HG03342 (cell line): Measurements from ENCODE around the gene RRAS2.
"Not testable (repeated sequence)": the region's sequence is repeated elsewhere in the genome, so short reads cannot be mapped to it uniquely, and the experiment has no call there.

Experiments
- ATAC-seq: cut with Tn5 transposase; IDR thresholded peaks from one replicate; pipeline ENCODE4 v1.9.1; 2021; ENCODE audit warnings: mild to moderate bottlenecking, moderate library complexity; ENCODE audit not compliant: unreplicated experiment

Gene RRAS2

DNA sequence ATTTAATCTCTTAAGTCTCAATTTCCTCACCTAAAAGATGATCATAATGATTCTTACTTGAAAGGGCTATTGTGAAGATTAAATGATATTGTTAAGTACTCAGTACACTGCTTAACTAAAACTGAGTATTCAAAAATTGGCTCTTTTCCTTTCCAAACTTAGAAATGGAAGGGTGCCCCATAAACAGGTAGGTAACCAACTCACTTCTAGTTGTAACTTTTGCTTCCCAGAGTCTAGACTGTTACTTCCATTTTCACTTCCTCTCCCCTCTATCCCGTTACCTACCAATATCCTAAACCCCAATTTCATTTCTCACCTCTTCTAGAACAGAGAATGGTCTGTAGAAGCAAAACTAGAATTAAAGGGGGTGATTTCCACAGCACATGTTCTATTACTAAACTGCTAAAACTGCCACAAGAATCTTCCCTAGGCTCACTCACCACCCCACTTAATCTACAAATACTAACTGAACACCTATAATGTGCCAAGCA, 50.0 kb downstream of the RRAS2 start:
- ATAC-seq, result peak; percentile 31

DNA sequence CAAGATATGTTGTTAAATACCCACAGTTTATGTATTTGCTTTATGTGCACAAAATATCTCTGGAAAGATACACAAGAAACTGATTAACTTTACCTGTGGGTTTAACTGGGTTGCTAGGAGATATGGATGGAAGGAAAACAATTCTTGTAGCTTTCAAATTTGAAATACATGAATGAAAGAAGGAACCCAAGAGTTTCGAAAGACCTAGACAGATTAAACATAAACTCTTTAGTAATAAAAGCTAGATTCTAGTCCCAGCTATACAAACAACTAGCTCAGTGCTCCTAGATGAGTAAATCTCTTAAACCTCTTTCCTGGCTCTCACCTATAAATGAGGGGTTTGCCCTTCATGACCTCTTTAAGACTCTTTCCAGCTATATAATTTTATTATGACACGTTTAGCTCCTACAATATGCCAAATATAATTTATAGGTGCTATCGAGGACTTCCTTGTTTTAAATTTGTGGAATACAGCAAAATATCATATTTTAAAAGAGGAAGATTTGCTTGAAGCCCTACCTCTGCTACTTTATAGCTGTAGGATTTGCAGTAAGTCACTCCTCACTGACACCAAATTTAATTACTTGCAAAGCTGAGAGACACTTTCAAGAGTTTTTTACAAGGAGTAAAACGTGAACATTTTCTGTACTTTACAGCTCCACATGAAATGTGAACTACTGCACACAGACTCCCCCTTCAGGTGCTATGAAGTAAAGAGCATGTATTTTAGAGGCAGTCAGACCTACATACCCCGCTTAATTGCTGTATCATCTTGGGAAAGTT, 50.7 kb downstream of the RRAS2 start:
- peak; percentile 52 for ATAC-seq

DNA sequence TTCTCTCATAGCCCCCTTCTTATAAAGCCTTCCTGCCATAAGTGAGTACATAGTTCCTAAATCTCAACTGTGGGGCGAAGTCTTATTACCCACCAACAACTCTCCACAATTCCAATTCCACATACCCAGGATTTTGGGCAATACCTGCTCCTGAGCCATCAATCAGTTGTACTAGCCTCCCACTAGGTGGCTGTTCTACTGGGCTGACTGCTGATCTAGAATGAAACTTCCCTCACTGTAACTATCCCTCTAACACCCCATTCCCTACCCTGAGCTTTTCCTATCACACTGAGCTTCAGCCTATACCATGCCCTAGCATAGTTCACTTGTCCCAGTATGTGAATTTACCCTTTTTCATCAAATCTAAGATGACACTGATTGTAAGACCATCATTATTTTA, 52.5 kb downstream of the RRAS2 start:
- no peak for ATAC-seq

DNA sequence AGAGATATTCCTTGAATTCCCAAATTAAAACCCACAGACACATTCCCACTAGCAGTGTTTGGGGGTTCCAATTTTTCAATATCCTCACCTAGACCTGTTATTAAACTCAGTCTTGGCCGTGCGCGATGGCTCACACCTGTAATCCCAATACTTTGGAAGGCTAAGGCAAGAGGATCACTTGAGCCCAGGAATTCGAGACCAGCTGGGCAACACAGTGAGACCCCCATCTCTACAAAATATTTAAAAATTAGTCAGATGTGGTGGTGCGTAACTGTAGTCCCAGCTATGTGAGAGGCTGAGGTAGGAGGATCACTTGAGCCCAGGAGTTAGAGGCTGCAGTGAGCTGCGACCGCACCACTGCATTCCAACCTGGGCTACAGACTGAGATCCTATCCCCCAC, 53.3 kb downstream of the RRAS2 start:
- ATAC-seq, result no peak

DNA sequence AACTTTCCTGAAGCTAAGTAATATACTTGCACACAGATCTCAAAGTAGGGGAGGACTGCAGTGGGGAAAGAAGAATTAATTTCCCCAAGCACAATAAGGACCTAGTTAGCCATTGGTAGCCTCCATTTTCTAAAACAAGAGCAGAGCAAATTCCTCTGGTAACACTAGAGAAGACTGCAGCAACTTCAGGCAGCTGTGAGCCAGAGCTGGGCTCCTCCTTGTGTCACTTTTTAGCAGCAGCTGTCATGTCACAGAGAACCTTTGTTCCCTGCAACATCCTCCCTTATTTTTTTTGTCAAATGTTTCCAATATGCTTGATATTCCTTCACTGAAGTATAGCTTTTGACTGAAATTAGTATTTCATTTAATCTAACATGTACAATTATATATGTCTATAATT, 54.4 kb downstream of the RRAS2 start:
- ATAC-seq, result no peak

DNA sequence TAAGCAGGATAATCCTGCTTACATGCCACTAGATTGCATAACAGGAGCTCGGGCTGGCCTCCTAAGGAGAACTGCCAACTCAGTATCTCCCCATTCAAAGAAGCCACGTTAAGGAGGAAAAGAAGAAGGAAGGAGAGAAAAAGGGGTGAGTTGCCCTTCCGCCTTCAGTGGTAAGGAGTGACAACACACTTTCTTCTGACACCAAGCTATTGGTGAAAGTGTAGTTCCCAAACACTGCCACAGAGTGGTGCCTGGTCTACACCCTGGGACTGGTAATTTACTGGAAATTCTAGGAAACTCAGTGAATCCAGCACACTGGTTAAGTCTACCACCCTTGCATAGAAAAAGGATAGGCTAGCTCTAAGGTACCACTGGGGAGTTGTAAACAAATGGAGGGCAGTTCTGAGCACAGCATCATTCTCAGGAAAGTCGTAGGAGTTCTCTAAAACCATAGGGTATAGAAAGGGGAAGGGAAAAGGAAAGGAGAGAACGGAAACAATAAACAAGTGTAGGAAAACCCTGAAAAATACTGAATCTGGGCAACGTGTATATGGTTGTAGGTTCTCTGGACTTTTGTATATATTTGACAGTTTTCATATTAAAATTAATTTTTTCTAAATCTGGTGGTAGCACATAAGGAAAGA, 58.2 kb downstream of the RRAS2 start:
- ATAC-seq, result peak; percentile 91

DNA sequence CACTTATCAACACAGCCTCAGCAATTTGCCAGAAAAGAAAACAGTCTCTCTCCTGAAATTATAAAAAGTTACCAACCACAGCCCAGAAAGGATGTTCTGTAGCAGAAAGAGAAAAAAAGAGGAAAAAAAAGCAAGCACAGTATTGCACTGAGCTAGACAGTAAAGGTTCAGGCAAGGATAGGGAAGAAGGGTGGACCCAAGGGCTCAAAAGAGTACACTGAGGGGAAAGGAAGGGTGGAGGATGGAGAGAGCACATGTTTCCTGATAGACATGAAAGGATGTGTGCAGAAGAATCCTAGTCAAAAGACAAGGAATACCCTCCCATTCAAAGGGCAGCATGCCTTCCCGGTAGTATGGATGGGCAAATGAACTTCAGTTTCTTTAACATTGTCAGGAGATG, 59.1 kb downstream of the RRAS2 start:
- no peak for ATAC-seq

DNA sequence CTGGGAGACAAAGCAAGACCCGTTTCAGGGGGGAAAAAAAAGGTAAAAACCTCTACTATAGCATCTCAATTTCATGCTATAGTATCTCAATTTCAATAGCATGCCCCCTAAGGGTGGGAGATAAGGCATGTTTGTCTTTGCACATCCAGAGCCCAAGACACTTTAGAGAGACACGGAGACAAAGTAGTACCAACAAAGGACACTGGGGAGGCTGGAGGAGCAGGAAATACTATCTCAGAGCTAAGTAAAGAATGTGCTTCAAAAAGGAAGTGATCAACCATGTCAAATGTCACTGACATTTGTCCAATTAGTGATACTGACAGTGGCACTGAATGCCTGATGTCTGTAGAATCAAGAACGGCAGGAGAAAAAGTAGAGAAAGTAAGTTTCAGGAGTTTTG, 68.6 kb downstream of the RRAS2 start:
- ATAC-seq, result no peak

DNA sequence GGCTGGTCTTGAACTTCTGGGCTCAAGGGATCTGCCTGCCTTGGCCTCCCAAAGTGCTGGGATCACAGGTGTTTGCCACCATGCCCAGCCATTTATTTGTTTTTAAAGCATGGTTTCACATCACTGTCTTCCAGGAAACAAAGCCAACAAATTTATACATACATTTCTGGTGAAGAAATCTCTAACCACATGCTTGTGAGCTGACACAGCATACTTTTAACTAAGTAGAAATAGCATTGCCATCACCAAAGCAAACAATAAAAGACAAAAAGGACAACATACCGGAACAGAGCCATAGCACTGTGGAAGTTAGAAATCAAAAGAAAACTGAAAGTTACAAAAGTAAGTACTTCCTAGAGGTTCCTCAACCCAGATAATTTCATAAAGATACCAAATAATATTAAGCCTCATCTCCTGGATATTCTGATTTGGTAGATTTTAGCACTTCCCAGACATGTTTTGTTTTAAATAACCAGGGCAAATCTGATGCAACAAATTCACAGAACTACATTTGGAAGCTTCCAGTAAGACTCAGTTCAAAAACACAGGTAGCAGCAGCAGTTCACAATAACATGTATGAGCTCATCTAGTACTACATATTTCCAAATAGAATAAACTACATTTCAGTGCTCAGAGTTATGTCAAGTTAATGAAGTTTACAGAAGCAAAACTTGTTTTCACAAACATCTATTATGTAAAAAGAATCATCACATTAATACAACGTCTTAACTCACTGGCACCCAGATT, 70.6 kb downstream of the RRAS2 start:
- ATAC-seq, result no peak

DNA sequence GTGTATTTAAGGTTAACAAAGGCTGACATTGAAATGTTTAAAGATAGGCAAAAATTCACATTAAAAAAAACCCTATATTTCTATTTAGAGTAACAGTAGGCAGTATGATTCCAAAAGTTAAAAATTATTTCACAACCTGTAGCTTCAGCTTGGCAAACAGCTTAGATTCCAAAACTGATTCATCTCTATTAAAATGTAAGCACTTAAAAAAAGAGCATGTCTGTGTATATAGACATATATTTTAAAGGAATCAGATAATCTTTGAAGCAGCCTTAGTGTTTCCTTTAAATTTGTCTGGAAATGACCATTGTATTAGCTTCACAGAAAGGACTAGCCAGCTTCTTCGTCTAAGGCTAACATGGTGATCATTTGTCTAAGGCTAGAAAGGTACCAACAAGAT, 80.1 kb downstream of the RRAS2 start:
- not testable (repeated sequence) for ATAC-seq

DNA sequence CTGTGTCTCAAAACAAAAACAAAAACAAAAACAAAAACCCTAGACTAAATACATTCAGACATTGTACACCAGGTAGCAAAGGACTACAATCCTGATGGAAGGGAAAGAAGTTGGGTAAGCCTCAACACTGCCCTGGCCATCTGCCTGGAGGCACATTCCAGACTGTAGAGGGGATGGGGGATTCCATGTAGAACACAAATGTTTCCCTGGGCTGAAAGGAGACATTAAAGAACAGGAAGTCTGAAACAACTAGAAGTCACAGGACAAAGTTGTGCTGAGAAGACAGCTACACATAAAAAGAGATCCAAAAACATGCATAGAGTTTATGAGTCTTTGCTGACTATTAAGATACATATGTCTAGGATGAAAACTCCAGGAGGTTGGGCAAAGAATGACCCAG, 83.9 kb downstream of the RRAS2 start:
- no peak for ATAC-seq

DNA sequence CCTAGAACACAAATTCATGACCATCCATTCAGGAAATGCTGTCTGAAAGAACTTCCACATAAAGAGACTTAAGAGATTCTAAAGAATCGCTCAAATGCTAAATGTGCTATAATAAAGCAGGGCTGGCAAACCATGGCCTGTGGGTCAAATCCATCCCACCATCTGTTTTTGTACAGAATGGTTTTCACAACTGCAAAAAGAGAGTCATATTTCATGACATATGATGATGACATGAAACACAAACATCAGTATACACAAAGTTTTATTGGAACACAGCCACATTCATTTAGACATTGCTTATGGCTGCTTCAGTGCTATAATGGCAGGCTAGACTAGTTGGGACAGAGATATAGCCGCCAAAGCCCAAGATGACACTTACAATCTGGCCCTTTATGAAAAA, 85.1 kb downstream of the RRAS2 start:
- no peak for ATAC-seq

DNA sequence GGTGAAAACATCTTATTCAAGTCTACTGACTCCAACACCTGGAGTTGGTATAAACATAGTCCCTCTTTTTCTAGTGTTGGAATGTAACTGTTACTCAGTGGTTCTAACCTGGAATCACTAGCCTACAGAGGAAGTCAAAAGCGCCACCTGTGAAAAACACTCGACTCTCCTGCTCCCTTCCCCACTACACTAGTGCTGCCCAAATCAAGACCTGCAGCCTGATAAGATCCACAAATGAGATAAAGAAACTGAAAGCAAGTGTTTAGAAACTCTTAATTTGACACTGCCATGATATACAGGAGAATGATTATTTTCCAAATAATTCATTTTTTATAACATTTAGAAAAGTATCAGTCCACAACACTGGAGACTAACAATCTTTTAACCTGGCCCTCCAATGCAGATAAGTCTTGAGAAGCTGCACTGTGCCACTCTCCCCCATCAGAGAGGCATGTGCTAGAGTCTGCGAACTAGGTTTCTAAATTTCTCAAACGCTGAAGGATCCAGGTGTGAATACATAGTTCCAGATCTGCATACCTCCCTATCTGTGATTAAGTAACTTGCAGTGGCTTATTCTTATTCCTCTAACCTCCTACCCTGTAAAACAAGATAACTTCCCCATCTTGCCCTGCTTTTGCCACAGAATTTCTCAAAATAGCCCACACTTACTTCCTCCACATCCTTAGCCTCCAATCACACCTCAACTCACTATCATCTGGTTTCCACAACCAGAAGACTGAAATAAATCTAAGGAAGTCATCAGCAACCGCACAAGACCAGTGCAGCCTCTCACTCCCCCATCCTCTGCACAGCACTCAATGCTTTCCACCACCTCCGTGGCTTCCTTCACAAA, 88.1 kb downstream of the RRAS2 start:
- ATAC-seq, result peak; percentile 62

DNA sequence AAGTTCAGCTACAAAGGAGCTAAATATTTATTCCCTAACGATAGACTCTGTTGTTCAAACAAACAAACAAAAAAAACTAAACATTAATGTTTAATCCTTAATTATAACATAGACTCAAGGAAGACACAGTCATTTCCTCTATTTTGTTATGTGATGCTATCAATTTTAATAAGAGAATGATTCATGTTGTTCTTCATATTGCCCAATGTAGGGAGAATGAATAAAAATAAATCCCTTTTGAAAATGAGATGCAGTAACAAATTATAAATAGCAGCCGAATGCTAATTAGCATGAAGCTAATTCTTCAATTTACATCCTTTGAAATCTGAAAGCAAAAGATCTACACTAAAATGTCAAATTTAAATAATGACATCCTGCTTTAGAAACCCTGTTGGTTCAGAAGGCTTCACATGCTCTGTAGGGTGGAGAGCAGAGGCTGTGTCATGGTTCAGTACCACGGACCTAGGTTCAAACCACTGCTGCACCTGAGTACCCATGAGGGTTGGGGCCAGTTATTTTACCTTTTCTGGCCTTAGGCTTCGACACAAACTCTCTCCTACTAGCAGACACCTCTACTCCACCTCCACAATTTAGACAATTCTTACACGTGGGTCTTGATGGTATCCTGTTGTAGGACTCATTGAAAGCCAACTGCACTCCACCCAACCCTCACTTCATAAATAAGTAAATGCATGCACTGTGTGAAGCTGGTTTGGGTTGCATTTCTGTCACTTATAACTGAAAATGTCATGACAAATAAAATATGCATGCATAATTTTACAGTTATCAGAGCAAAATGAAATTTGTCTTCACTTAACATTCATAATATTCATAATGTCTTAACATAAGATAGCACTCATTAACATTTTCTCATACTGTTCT, 89.0 kb downstream of the RRAS2 start:
- no peak for ATAC-seq

DNA sequence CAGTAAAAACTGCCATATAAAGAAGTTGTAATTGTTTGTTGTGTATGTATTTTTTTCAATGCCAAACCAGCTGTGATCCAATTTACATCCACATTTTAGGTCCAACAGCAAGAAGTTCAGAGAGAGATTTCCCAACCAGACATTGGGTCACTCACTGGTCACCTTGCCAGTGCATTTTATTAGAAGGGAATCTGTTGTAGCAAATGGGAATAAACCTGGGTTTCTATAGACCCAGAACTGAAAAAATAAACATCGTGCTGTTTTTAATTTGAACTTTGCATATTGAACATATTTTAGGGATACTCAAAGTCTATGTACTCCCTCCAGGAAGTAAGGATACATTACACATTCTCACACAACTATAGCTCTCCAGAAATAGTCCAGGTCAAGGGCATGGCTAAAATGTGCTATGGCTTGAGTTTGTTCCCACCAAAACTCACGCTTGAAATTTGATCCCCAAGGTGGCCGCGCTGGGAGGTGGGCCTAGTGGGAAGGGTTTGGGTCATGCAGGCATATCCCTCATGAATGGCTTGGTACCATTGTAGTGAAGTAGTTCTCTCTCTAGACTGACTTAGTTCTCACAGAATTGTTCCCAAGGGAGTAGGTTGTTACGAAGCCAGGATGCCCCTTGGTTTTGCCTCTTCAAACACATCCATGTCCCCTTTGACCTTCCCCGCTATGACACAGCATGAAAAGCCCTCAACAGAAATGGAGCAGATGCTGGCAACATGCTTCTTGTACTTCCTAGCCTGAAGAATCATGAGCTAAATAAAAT, 90.9 kb downstream of the RRAS2 start:
- ATAC-seq, result no peak

DNA sequence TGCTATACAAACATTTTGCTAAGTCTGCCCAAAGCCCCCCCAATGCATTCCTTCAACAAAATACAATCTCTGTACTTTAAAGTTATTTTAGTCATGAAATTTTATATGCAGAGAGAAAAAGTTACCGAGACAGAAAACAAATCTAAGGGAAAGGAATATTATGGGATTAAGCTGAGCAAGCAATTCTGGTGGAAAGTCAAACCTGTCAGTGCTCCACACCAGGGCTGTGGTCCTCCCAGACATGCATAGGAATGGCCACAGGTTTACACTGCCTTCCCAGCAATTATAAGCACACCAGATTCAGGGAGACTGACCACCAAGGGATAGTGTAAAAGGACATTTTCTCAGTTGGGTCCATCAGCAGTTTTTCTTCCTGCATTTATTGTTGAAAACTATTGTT, 92.4 kb downstream of the RRAS2 start:
- no peak for ATAC-seq

DNA sequence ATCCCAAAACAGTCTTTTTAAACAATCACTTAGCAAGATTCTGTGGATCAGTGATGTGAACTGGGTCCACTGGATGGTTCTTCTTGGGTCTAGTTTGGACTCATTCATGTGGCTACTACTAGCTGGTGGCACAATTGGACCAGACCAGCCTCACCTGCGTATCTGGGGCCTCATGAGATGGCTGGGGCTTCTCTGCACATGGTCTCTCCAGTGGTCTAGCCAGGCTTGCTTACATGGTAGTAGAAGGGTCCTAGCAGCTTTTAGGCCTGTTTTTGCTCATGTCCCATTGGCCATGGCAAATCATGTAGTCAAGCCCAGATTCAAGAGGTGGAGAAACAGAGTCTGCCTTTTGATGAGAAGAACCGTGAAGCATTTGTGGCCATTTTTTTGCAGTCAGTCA, 94.0 kb downstream of the RRAS2 start:
- ATAC-seq, result no peak

DNA sequence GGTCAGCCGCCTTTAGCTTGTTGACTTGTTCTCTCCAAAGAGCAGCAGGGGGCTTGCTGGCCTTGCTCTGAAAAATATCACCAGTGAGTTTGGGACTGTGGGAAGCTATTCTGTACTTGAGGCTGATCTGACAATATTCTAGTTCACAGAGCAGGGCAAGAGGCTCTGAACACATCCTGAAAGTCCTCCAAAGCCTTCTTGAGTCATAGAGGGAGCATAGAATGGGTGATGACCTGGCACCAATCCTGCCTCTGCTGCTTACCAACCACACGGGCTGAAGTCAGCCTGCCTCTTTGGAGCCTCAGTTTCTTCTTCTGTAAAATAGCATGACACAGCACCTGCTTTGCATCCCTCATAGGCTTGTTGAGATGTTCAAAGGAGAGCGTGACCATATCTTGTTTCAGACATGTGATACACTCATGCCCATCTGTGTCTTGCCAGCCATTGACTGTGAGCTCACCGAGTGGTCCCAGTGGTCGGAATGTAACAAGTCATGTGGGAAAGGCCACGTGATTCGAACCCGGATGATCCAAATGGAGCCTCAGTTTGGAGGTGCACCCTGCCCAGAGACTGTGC, 96.6 kb downstream of the RRAS2 start:
- no peak for ATAC-seq

DNA sequence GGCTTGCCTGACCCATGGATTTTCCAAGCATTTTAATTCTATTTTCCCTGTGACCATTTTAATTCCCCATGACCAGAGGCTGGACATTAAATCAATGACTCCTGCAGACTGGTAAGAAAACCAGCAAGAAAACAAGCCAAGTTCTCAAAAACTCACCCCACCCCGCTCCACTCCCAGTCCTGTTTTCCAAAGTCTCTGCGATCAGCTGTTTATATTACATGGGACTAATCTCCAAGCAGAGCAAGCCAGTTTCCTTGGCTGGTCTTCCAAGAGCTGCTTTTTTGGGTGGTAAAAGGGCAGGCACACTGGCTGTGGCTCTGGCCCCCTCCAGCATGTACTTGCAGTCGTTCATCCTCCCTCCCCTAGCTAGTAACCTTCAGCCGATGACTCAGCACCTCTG, 97.9 kb downstream of the RRAS2 start:
- no peak for ATAC-seq
